Thoracic aorta (tissue), 2 donors: ENCODE data around the gene LCN6. TPM values are rescaled to one million over a fixed set of nuclear protein-coding genes. Genes with fewer than 3 reads are reported as not detected.

Experiments used
- ATAC-seq: fragments of 150-250 bp; one replicate; pipeline ENCODE4 v1.8.0; 2017; ENCODE audit warnings: low read depth; ENCODE audit not compliant: insufficient number of reproducible peaks, low FRiP score
- DNase-seq: peaks from one replicate; pipeline ENCODE4 v3.0.0-alpha.2; 2020; ENCODE audit warnings: low spot score
- H3K27ac ChIP-seq, 2 donors: fragments of 200-600 bp; sonication (generic); 1 replicate in 1 of 2; 2 replicates in 1 of 2; pipeline ENCODE4 v1.5.1; 2016; ENCODE audit warnings: mild to moderate bottlenecking in 2 of 2, moderate library complexity in 2 of 2
- H3K27me3 ChIP-seq: fragments of 200-600 bp; sonication (generic); replicated peaks from 2 replicates; pipeline ENCODE4 v1.6.0; 2016; ENCODE audit warnings: mild to moderate bottlenecking; ENCODE audit not compliant: insufficient read depth
- H3K36me3 ChIP-seq: fragments of 200-600 bp; sonication (generic); one replicate; pipeline ENCODE4 v1.5.1; 2016
- H3K4me1 ChIP-seq, 2 donors: fragments of 200-600 bp; sonication (generic); 1 replicate in 1 of 2; 2 replicates in 1 of 2; pipeline versions ENCODE4 v1.5.1 to v1.6.0; 2016; ENCODE audit warnings: low read depth in 2 of 2, mild to moderate bottlenecking in 1 of 2; ENCODE audit not compliant: control insufficient read depth in 1 of 2
- H3K4me3 ChIP-seq: fragments of 200-600 bp; sonication (generic); 2 replicates; pipeline ENCODE4 v1.5.1; 2016; ENCODE audit warnings: mild to moderate bottlenecking
- H3K9me3 ChIP-seq: fragments of 200-600 bp; sonication (generic); 2 replicates; pipeline ENCODE4 v1.5.1; 2016
- total RNA-seq, 2 donors: library from RNA; depleted of rRNA; stranded (reverse); fragments of >200 nt; gene quantifications; one replicate each; pipeline versions ENCODE4 v1.1.0 to v1.2.3, GENCODE V29; 2016
- TF ChIP-seq, protein P1 (sequence below): fragments of 200-600 bp; sonication (generic); IDR thresholded peaks from one replicate; pipeline ENCODE4 v1.5.1; 2019; ENCODE audit warnings: antibody characterized with exemption

LCN6 gene
- total RNA-seq, 2 donors from 2014 or later = 4.5 to 25.3 TPM

DNA sequence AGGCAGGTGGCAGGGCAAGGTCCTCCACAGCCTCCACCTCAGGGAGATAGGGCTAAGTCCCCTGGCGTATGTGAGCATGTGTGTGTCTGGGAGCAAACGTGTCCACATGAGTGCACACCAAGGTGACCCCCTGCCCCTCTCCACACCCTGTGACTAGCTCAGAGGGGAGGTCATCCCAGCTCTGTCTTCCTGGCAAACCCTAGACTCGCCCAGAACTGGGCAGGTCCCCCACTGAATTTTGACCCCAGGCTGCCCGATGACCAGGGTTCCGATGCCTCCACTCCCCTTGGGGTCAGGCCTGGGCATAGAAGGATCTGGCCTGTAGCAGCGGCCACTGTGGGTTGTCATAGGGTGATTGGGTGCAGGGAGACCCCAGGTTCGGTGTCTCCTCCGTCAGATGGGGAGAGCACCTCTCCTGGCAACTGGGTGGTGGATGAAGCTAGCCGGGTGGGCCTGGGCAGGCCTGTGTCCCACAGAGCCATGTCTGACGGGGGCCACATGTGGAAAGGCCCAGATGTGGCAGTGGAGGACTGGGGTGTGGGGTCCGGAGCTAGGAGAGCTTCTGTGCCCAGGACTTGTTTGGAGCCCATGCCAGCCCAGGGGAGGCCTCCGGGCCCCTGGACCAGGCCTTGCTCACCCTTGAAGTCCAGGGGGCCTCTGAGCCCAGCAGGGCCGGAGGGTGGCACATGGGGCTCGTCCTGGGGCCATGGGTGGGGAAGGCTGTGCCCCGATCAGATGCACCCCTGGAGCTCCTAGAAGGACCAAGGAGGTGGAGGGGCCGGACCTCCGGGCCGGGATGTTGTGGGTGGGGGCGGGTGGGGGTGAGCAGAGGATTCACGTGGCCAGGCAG, 29.8 kb downstream of the LCN6 start:
- Histone ChIP-seq H3K4me1 (no peaks in the 10 kb centered on the region), H3K4me3 (no peak overlapping the region), H3K36me3 (peaks cover 9% of the 10 kb centered on the region), H3K27ac (no peak overlapping the region), H3K9me3 (no peaks in the 10 kb centered on the region), H3K27me3 (no peaks in the 10 kb centered on the region)
- TF ChIP-seq, protein P1, sequence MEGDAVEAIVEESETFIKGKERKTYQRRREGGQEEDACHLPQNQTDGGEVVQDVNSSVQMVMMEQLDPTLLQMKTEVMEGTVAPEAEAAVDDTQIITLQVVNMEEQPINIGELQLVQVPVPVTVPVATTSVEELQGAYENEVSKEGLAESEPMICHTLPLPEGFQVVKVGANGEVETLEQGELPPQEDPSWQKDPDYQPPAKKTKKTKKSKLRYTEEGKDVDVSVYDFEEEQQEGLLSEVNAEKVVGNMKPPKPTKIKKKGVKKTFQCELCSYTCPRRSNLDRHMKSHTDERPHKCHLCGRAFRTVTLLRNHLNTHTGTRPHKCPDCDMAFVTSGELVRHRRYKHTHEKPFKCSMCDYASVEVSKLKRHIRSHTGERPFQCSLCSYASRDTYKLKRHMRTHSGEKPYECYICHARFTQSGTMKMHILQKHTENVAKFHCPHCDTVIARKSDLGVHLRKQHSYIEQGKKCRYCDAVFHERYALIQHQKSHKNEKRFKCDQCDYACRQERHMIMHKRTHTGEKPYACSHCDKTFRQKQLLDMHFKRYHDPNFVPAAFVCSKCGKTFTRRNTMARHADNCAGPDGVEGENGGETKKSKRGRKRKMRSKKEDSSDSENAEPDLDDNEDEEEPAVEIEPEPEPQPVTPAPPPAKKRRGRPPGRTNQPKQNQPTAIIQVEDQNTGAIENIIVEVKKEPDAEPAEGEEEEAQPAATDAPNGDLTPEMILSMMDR = no peak
- no peak for ATAC-seq
- no peak for DNase-seq

GRCh38 chr9:136717399-136717798, 30.9 kb downstream of the LCN6 start:
- Histone ChIP-seq H3K4me3 (no peak overlapping the region), H3K4me1 (peaks cover 3 to 6% of the 10 kb centered on the region in 2 donors), H3K36me3 (peaks cover 2% of the 10 kb centered on the region), H3K27me3 (no peaks in the 10 kb centered on the region), H3K27ac (no peak overlapping the region), H3K9me3 (no peaks in the 10 kb centered on the region)
- ATAC-seq = no peak
- TF ChIP-seq, protein P1 = no peak
- DNase-seq = no peak

- no peaks in the 10 kb centered on the region for H3K36me3 ChIP-seq
- no peak overlapping the region for H3K4me3 ChIP-seq
- TF ChIP-seq, protein P1 = no peak
- H3K9me3 ChIP-seq = no peaks in the 10 kb centered on the region
- H3K27ac ChIP-seq = no peak overlapping the region
- H3K27me3 ChIP-seq = no peaks in the 10 kb centered on the region
- H3K4me1 ChIP-seq = peaks cover 8 to 13% of the 10 kb centered on the region in 2 donors
- no peak for ATAC-seq
- no peak for DNase-seq
Measured at GRCh38 chr9:136714893-136715274, 33.4 kb downstream of the LCN6 start.

- Histone ChIP-seq H3K36me3 (no peaks in the 10 kb centered on the region), H3K27ac (no peak overlapping the region), H3K27me3 (no peaks in the 10 kb centered on the region), H3K9me3 (no peaks in the 10 kb centered on the region), H3K4me3 (no peak overlapping the region), H3K4me1 (peaks cover 8 to 13% of the 10 kb centered on the region in 2 donors)
- DNase-seq = no peak
- no peak for ATAC-seq
- TF ChIP-seq, protein P1 = no peak
Measured at GRCh38 chr9:136714096-136714892, 34.0 kb downstream of the LCN6 start.

DNA sequence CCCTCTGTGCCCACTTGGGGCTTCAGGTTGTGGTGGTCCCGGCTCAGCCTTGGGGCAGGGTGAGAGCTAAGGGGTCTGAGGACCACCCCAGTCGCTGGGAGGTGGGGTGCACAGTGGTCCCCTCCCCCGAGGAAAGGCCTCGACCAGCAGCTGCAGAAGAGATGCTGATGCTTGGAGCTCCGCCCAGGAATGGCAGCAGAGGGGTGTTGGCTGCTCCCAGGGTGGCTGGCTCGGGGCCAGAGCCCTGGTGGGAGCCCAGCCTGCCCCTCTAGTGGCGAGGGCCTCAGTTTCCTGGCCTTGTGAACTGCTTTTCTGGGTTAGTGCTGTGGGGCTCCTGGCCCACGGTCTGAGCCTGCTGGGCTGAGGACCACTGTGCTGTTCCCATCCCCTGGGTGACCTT, 34.8 kb downstream of the LCN6 start:
- DNase-seq (no peak), ATAC-seq (no peak)
- peaks cover 8 to 13% of the 10 kb centered on the region in 2 donors for H3K4me1 ChIP-seq
- H3K36me3 ChIP-seq = no peaks in the 10 kb centered on the region
- H3K9me3 ChIP-seq = no peaks in the 10 kb centered on the region
- no peak overlapping the region for H3K27ac ChIP-seq
- no peak overlapping the region for H3K4me3 ChIP-seq
- H3K27me3 ChIP-seq = no peaks in the 10 kb centered on the region
- TF ChIP-seq, protein P1 = no peak
